BLaER1 (cell line): ENCODE measurements around the gene CLEC7A.

Source experiments
- H3K27ac ChIP-seq: shearing (Covaris generic); formaldehyde crosslinking; 2 replicates; pipeline ENCODE4 v1.8.1; 2022
- H3K27me3 ChIP-seq: shearing (Covaris generic); formaldehyde crosslinking; 2 replicates; pipeline ENCODE4 v1.8.1; 2022
- H3K36me3 ChIP-seq: shearing (Covaris generic); formaldehyde crosslinking; 2 replicates; pipeline ENCODE4 v1.8.1; 2022
- H3K4me1 ChIP-seq: shearing (Covaris generic); formaldehyde crosslinking; 2 replicates; pipeline ENCODE4 v1.8.1; 2022
- H3K4me2 ChIP-seq: shearing (Covaris generic); formaldehyde crosslinking; 2 replicates; pipeline ENCODE4 v1.8.1; 2022
- H3K4me3 ChIP-seq: shearing (Covaris generic); formaldehyde crosslinking; 2 replicates; pipeline ENCODE4 v1.8.1; 2022
- H3K9ac ChIP-seq: shearing (Covaris generic); formaldehyde crosslinking; 2 replicates; pipeline ENCODE4 v1.8.1; 2022
- H3K9me3 ChIP-seq: shearing (Covaris generic); formaldehyde crosslinking; 2 replicates; pipeline ENCODE4 v1.8.1; 2022
- H4K20me1 ChIP-seq: shearing (Covaris generic); formaldehyde crosslinking; 2 replicates; pipeline ENCODE4 v1.8.1; 2022
- Cebpa-rat ChIP-seq: shearing (Covaris generic); IDR thresholded peaks from 2 replicates; pipeline ENCODE4 v1.8.1; 2022

The CLEC7A gene

DNA sequence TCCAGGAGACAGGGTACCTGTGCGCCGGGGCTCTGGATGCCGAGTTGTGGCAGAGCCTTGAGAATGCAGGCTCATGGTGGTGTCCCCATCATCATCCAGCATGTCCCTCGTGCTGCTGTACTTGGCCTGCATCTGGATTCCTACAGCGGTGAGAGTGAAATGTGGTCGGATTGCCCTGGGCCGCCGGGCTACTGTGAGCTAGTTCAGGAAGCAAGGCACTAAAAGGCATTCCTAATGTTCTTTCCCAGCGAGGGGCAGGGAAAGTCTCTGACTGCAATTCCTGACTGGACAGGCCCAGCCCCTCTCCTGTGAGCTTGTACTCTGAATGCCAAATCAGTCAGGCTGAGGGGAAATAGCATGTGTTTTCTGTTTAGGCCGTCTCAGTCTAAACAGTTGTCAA lies 31.2 kb downstream of the CLEC7A start, which contains the start of gene CLEC1A:
CLEC1A (minus strand) TSS at position 195 of the 400 bp plus-strand sequence; CDS start at position 132, 63 bp downstream.
- no peak within 1 kb of the TSS for H3K4me3 ChIP-seq
- no peak for TF ChIP-seq Cebpa-rat
- H3K27ac ChIP-seq, result no peak within 1 kb of the TSS
- no peaks in the 10 kb centered on the region for H4K20me1 ChIP-seq
- H3K9ac ChIP-seq, result no peak within 1 kb of the TSS
- H3K27me3 ChIP-seq, result no peaks in the 10 kb centered on the region
- H3K4me1 ChIP-seq, result no peaks in the 10 kb centered on the region
- H3K4me2 ChIP-seq, result no peak within 1 kb of the TSS
- H3K9me3 ChIP-seq, result 0 out of 2 replicates have a peak, but pooled peaks cover 1% of the 10 kb centered on the region
- H3K36me3 ChIP-seq, result no peaks in the 10 kb centered on the region

GRCh38 chr12:10097521-10097920 lies 32.5 kb downstream of the CLEC7A start:
- H3K36me3 ChIP-seq, result no peaks in the 10 kb centered on the region
- no peaks in the 10 kb centered on the region for H3K9me3 ChIP-seq
- H4K20me1 ChIP-seq, result no peaks in the 10 kb centered on the region
- H3K27ac ChIP-seq, result no peak overlapping the region
- no peak overlapping the region for H3K4me3 ChIP-seq
- H3K4me2 ChIP-seq, result no peak overlapping the region
- no peak overlapping the region for H3K9ac ChIP-seq
- H3K27me3 ChIP-seq, result no peaks in the 10 kb centered on the region
- H3K4me1 ChIP-seq, result 0 out of 2 replicates have a peak, but pooled peaks cover 6% of the 10 kb centered on the region
- TF ChIP-seq Cebpa-rat, result no peak

GRCh38 chr12:10095971-10096370 lies 34.0 kb downstream of the CLEC7A start:
- Histone ChIP-seq H3K27ac (no peak overlapping the region), H3K4me3 (no peak overlapping the region)
- no peak for TF ChIP-seq Cebpa-rat

GRCh38 chr12:10094646-10095395 lies 35.2 kb downstream of the CLEC7A start:
- Histone ChIP-seq H3K9ac (no peak overlapping the region), H4K20me1 (no peaks in the 10 kb centered on the region), H3K4me1 (0 out of 2 replicates have a peak, but pooled peaks cover 6% of the 10 kb centered on the region), H3K27ac (no peak overlapping the region), H3K4me3 (no peak overlapping the region), H3K4me2 (no peak overlapping the region), H3K9me3 (no peaks in the 10 kb centered on the region), H3K27me3 (no peaks in the 10 kb centered on the region), H3K36me3 (no peaks in the 10 kb centered on the region)
- no peak for TF ChIP-seq Cebpa-rat

More at GRCh38 chr12:10095971-10096370, 34.0 kb downstream of the CLEC7A start:
- H3K27me3 ChIP-seq, result no peaks in the 10 kb centered on the region
- no peak overlapping the region for H3K9ac ChIP-seq
- H3K36me3 ChIP-seq, result no peaks in the 10 kb centered on the region
- no peaks in the 10 kb centered on the region for H4K20me1 ChIP-seq
- no peak overlapping the region for H3K4me2 ChIP-seq
- H3K4me1 ChIP-seq, result 0 out of 2 replicates have a peak, but pooled peaks cover 6% of the 10 kb centered on the region
- no peaks in the 10 kb centered on the region for H3K9me3 ChIP-seq

DNA sequence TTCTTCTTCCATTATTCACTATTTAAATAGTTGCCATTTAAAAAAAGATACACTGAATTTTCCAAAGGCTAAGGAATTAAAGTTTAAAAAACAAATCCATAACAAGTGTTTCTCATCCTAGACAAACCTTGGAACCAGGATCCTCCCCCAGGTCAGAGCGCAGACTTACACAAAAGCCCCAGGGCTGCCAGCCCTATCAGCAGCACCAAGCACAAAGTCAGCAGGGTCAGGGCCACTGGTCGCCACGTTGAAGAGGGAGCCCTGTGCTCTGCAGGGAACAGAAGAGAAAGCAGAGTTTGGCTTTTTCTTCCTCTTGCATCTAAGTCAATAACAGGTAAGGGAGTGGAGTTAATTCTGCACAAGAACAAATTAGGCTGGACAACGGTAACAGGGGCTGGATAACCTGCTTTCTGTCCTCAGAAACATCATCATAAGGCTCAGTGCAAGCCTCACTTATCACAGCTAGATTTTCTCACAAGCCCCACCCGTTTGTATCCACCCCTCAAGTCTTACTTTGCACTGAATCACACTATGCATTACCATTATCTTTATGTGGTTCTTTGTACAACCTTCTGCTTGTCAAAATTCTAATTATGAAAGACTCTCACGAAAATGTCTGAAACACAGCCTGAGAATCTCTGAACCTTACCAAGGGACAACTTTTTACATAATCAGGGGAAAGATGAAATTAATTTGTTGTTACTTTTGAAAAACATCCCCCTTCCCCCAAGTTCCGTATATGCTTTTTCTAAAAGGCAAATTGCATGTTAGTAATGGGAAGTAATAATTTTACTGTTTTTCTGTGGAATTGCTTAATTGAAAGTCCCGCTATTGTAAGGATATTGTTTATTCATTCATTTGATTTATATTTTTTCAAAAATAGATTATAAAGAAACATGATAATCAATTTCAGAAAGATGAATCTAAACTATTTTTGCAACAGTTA lies 40.8 kb downstream of the CLEC7A start:
- H3K27me3 ChIP-seq, result no peaks in the 10 kb centered on the region
- 0 out of 2 replicates have a peak, but pooled peaks cover 6% of the 10 kb centered on the region for H3K4me1 ChIP-seq
- H3K9me3 ChIP-seq, result peaks cover 3% of the 10 kb centered on the region
- no peak overlapping the region for H3K4me3 ChIP-seq
- no peaks in the 10 kb centered on the region for H4K20me1 ChIP-seq
- TF ChIP-seq Cebpa-rat, result no peak
- H3K9ac ChIP-seq, result no peak overlapping the region
- H3K27ac ChIP-seq, result no peak overlapping the region
- no peak overlapping the region for H3K4me2 ChIP-seq
- H3K36me3 ChIP-seq, result no peaks in the 10 kb centered on the region

- Histone ChIP-seq H4K20me1 (no peaks in the 10 kb centered on the region), H3K36me3 (no peaks in the 10 kb centered on the region), H3K4me3 (no peak overlapping the region), H3K4me1 (0 out of 2 replicates have a peak, but pooled peaks cover 3% of the 10 kb centered on the region), H3K9me3 (peaks cover 15% of the 10 kb centered on the region), H3K27me3 (no peaks in the 10 kb centered on the region), H3K9ac (no peak overlapping the region), H3K27ac (no peak overlapping the region), H3K4me2 (no peak overlapping the region)
- TF ChIP-seq Cebpa-rat, result no peak
Measured at GRCh38 chr12:10088031-10088430, 42.0 kb downstream of the CLEC7A start.

GRCh38 chr12:10086387-10086786 lies 43.6 kb downstream of the CLEC7A start:
- H4K20me1 ChIP-seq, result no peaks in the 10 kb centered on the region
- H3K9ac ChIP-seq, result no peak overlapping the region
- H3K36me3 ChIP-seq, result no peaks in the 10 kb centered on the region
- H3K27ac ChIP-seq, result no peak overlapping the region
- no peak overlapping the region for H3K4me3 ChIP-seq
- H3K27me3 ChIP-seq, result no peaks in the 10 kb centered on the region
- H3K4me2 ChIP-seq, result no peak overlapping the region
- TF ChIP-seq Cebpa-rat, result no peak
- no peaks in the 10 kb centered on the region for H3K4me1 ChIP-seq
- H3K9me3 ChIP-seq, result peaks cover 32% of the 10 kb centered on the region

GRCh38 chr12:10084733-10085132 lies 45.3 kb downstream of the CLEC7A start:
- no peak overlapping the region for H3K27ac ChIP-seq
- no peak overlapping the region for H3K4me3 ChIP-seq
- H4K20me1 ChIP-seq, result no peaks in the 10 kb centered on the region
- H3K4me1 ChIP-seq, result peaks cover 4% of the 10 kb centered on the region
- H3K36me3 ChIP-seq, result no peaks in the 10 kb centered on the region
- no peak for TF ChIP-seq Cebpa-rat
- no peaks in the 10 kb centered on the region for H3K27me3 ChIP-seq
- H3K9me3 ChIP-seq, result peaks cover 48% of the 10 kb centered on the region
- H3K9ac ChIP-seq, result no peak overlapping the region
- no peak overlapping the region for H3K4me2 ChIP-seq

GRCh38 chr12:10082117-10082874 lies 47.7 kb downstream of the CLEC7A start:
- H3K27me3 ChIP-seq, result no peaks in the 10 kb centered on the region

More at GRCh38 chr12:10082117-10082874, 47.7 kb downstream of the CLEC7A start:
- TF ChIP-seq Cebpa-rat, result no peak
- peaks cover 27% of the 10 kb centered on the region for H3K4me1 ChIP-seq
- H4K20me1 ChIP-seq, result no peaks in the 10 kb centered on the region
- H3K4me3 ChIP-seq, result no peak overlapping the region
- H3K27ac ChIP-seq, result no peak overlapping the region
- H3K4me2 ChIP-seq, result no peak overlapping the region
- H3K9me3 ChIP-seq, result peaks cover 52% of the 10 kb centered on the region
- H3K9ac ChIP-seq, result no peak overlapping the region
- H3K36me3 ChIP-seq, result no peaks in the 10 kb centered on the region
